Subcutaneous abdominal adipose tissue (tissue), 5 donors: ENCODE data around the gene ASTN2.

Source experiments
- H3K27ac ChIP-seq: one replicate; pipeline ENCODE4 v1.7.0; 2013; ENCODE audit warnings: low read depth, mild to moderate bottlenecking, inconsistent platforms, low read length, moderate library complexity
- H3K27me3 ChIP-seq, 5 donors: one replicate each; pipeline ENCODE4 v1.7.0; 2013; ENCODE audit warnings: low read length in 5 of 5, inconsistent platforms in 1 of 5; ENCODE audit not compliant: control insufficient read depth in 5 of 5, insufficient read depth in 4 of 5
- H3K36me3 ChIP-seq, 5 donors: one replicate each; pipeline ENCODE4 v1.7.0; 2013; ENCODE audit warnings: low read length in 5 of 5; ENCODE audit not compliant: control insufficient read depth in 5 of 5, insufficient read depth in 5 of 5
- H3K4me1 ChIP-seq, 5 donors: one replicate each; pipeline ENCODE4 v1.7.0; 2013; ENCODE audit warnings: low read length in 5 of 5, mild to moderate bottlenecking in 3 of 5, moderate library complexity in 1 of 5; ENCODE audit not compliant: control insufficient read depth in 5 of 5, insufficient read depth in 5 of 5
- H3K4me3 ChIP-seq, 5 donors: one replicate each; pipeline ENCODE4 v1.7.0; 2013; ENCODE audit warnings: low read length in 5 of 5, low read depth in 1 of 5
- H3K9ac ChIP-seq, 5 donors: one replicate each; pipeline ENCODE4 v1.7.0; 2013; ENCODE audit warnings: low read length in 5 of 5, mild to moderate bottlenecking in 4 of 5, moderate library complexity in 3 of 5
- H3K9me3 ChIP-seq, 5 donors: one replicate each; pipeline ENCODE4 v1.7.0; 2013; ENCODE audit warnings: low read length in 5 of 5; ENCODE audit not compliant: control insufficient read depth in 5 of 5
- donor health status: healthy.
- donor health status: healthy.
- donor health status: healthy.
- donor health status: healthy.
- donor health status: healthy.

Gene ASTN2

DNA sequence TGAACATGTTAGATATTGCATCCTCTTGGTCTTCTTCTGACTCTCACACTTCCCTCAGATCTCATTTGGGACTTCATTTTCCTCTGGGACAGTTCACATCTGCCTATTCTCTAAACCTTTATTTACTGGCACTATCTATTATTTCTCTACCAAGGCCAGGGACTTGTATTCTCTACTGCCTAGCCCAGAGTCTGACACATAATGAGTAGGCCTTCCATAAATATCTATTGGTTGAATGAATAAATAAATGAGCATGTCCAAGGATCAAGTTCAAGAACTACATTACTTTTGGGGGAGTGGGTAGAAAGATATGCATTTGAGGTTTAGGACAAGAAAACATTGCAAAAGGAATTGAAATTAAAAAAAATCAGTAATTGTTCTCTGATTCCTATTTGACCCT, 477.5 kb downstream of the ASTN2 start:
- Histone ChIP-seq H3K4me3 (no peak overlapping the region), H3K27me3 (no peaks in the 10 kb centered on the region), H3K27ac (no peak overlapping the region), H3K4me1 (peaks cover 0 to 4% (median 0%) of the 10 kb centered on the region in 5 donors), H3K9ac (no peak overlapping the region), H3K36me3 (no peaks in the 10 kb centered on the region), H3K9me3 (no peaks in the 10 kb centered on the region)

DNA sequence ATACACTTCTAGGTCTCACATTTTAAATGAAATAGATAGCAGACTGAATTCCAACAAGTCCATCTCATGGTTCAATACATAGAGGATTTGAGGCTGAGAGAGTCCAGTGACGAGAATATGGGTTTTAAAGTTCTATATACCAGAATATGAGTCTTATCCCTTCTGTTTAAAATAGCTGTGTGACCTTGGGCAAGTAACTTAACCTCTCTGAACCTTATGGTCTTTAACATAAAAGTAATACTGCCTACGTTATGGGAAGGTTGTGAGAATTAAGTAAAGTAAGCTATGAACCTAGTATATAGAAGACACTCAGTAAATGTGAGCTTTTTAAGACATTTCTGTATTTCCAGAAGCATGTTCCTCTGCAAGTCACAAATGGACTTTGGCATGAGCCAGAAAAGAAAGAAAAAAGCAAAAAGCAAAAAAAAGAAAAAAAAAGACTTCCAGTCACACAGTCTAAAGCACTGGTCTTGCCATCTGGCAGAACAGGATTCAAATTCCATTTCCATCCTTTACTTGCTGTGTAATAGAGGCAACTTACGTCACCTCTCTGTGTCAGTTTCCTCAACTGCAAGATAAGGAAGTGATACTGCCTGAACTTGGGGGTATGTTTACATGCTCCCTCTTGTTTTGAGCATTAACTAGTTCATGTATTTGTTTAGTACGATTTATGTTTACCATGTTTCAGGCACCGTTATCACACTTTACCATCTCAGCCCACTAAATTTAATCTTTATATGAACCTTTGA, 479.5 kb downstream of the ASTN2 start:
- Histone ChIP-seq H3K27me3 (peaks cover 0 to 3% (median 0%) of the 10 kb centered on the region in 5 donors), H3K36me3 (no peaks in the 10 kb centered on the region), H3K4me1 (no peaks in the 10 kb centered on the region), H3K27ac (no peak overlapping the region), H3K4me3 (no peak overlapping the region), H3K9me3 (no peaks in the 10 kb centered on the region), H3K9ac (no peak overlapping the region)

DNA sequence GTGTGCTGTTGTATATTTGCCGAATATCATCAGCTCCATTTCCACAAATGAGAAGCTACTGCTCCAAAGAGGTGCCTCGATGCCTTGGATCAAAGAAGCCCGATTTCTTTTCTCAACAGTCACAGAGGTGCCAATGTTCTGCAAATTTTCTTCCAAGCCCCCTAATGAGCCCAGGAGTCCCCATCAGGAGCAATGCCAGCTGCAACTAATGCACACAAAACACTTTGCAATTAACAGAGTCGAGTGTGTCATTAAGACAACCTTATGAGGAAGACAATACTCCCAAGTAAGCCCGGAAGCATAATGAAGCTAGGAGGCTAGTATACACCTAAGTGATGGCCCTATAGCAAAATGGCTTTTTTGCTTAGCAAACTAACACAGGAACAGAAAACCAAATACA, 480.7 kb downstream of the ASTN2 start:
- Histone ChIP-seq H3K9ac (no peak overlapping the region), H3K27ac (no peak overlapping the region), H3K9me3 (no peaks in the 10 kb centered on the region), H3K4me3 (no peak overlapping the region), H3K4me1 (no peaks in the 10 kb centered on the region), H3K27me3 (peaks cover 0 to 3% (median 0%) of the 10 kb centered on the region in 5 donors), H3K36me3 (no peaks in the 10 kb centered on the region)

DNA sequence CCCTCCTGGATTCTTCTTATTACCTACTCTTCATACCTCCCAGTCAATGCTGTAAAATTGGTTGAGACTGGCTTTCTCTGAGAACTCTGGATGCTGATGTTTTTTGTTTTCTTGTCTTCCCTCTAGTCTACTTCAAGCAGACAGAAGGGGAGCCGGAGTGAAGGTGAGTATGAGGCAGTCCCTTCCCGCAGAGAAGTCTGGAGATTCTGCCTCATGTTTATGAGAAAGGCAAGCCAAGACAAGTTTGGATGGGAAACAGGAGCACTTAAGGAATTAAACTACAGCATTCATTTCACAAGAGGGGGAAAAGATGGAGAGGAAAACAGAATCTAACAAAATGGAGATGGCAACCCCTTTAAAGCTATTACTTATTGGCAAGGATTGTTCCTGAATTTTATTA, 481.6 kb downstream of the ASTN2 start:
- Histone ChIP-seq H3K36me3 (no peaks in the 10 kb centered on the region), H3K9me3 (no peaks in the 10 kb centered on the region), H3K27me3 (peaks cover 0 to 3% (median 0%) of the 10 kb centered on the region in 5 donors), H3K4me1 (no peaks in the 10 kb centered on the region), H3K4me3 (no peak overlapping the region), H3K27ac (no peak overlapping the region), H3K9ac (no peak overlapping the region)

DNA sequence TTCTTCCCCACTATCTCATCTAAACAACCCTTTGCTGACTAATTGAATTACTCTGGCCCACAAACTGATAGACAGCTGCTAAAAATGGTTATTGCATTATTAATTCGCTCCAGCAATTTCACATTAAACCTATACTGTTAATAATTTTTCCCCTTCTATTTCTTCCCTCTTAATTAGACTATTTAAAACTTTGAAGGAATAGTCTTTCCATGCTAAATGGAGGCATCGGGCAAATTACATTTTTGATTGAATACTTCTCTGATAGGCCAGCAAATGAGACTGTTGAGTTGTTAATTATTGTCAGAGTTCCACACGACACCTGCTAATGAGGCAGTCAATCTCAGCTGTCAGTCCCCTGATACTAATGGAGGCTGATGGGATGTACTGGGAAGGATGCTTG, 485.2 kb downstream of the ASTN2 start:
- Histone ChIP-seq H3K9me3 (no peaks in the 10 kb centered on the region), H3K27me3 (peaks cover 0 to 3% (median 0%) of the 10 kb centered on the region in 5 donors), H3K36me3 (no peaks in the 10 kb centered on the region), H3K9ac (no peak overlapping the region), H3K4me1 (no peaks in the 10 kb centered on the region), H3K4me3 (no peak overlapping the region), H3K27ac (no peak overlapping the region)

DNA sequence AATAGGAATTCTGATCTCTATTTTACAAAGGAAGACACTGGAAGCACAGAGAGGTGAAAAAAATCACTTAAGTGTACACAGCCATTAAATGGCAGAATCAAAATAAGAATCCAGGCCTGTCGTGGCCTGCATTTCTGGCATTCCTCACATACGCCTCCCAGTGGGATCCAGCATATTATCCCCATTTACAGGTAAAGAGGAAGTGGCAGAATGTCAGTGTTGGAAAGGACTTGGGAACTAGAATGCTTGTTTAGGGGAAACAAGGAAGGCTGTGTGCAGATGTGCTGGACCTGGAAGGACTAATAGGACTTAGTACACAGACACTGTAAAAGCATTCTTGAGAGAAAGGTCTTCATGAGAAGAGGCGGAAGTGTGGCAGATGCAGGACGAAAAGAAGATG, 486.0 kb downstream of the ASTN2 start:
- Histone ChIP-seq H3K27me3 (peaks cover 0 to 3% (median 0%) of the 10 kb centered on the region in 5 donors), H3K4me1 (no peaks in the 10 kb centered on the region)

DNA sequence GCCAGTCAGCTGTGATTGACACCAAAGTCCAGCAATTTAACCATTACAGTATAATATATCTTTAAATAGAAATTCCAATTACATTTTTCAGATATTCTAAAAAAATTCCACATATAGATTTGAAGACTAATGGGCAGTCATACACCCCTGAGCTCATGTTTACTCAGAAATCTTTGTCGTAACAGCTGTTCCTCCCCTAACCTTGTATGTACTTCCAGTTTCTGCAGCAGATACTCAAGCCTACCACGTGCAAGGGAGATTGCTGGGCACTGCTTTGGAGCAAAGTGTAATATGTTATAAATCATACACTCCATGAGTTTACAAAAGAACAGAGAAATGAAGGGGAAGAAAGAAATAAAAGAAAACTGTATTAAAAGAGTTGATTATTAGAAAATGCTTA, 486.6 kb downstream of the ASTN2 start:
- no peak overlapping the region for H3K4me3 ChIP-seq
- H3K4me1 ChIP-seq = no peaks in the 10 kb centered on the region
- H3K27ac ChIP-seq = no peak overlapping the region
- no peaks in the 10 kb centered on the region for H3K9me3 ChIP-seq
- H3K27me3 ChIP-seq = peaks cover 0 to 3% (median 0%) of the 10 kb centered on the region in 5 donors
- H3K36me3 ChIP-seq = no peaks in the 10 kb centered on the region
- H3K9ac ChIP-seq = no peak overlapping the region

More for the DNA sequence above, 486.0 kb downstream of the ASTN2 start:
- Histone ChIP-seq H3K9me3 (no peaks in the 10 kb centered on the region), H3K9ac (no peak overlapping the region), H3K4me3 (no peak overlapping the region), H3K27ac (no peak overlapping the region), H3K36me3 (no peaks in the 10 kb centered on the region)

DNA sequence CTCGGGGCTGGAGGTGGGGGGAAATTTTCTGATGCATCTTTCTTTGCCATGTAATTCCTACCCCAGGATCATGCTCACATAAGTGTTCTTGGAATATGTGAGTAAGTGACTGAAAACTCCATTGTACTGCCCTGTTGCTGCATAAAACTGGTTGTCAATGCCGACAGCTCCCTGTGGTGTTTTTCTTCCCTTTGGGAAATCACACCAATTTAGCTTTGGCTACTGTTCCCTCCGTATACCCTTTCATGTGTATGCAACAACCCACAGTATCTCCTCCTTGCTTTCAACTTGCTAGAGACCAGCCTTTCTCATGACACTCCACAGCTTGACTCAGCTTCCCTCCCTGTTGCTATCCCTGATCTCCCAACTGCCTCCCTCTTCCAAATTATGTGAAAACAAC, 487.1 kb downstream of the ASTN2 start:
- H3K27me3 ChIP-seq = peaks cover 0 to 3% (median 0%) of the 10 kb centered on the region in 5 donors
- no peak overlapping the region for H3K9ac ChIP-seq
- H3K4me1 ChIP-seq = no peaks in the 10 kb centered on the region
- H3K4me3 ChIP-seq = no peak overlapping the region
- no peaks in the 10 kb centered on the region for H3K36me3 ChIP-seq
- no peak overlapping the region for H3K27ac ChIP-seq
- H3K9me3 ChIP-seq = no peaks in the 10 kb centered on the region

DNA sequence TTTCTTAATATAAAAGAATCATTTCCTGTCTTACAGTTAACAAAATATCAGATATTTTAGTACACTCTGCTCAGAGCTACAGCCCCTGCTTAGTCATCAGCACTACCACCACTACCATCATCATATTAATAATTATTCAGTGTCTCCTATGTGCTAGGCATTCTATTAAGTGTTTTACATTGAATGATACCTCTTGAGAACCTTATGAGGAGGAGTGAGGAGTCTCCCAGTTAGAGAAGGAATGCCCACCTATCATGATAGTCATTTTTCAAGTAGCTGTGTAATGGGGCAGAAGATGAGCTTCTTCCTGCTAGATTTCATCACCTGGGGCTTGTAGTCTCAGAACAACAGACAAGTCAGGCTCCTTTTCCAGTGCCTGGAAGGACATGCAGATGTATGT, 489.7 kb downstream of the ASTN2 start:
- Histone ChIP-seq H3K27me3 (no peaks in the 10 kb centered on the region), H3K27ac (no peak overlapping the region), H3K4me3 (no peak overlapping the region), H3K36me3 (no peaks in the 10 kb centered on the region), H3K4me1 (no peaks in the 10 kb centered on the region), H3K9ac (no peak overlapping the region), H3K9me3 (no peaks in the 10 kb centered on the region)

DNA sequence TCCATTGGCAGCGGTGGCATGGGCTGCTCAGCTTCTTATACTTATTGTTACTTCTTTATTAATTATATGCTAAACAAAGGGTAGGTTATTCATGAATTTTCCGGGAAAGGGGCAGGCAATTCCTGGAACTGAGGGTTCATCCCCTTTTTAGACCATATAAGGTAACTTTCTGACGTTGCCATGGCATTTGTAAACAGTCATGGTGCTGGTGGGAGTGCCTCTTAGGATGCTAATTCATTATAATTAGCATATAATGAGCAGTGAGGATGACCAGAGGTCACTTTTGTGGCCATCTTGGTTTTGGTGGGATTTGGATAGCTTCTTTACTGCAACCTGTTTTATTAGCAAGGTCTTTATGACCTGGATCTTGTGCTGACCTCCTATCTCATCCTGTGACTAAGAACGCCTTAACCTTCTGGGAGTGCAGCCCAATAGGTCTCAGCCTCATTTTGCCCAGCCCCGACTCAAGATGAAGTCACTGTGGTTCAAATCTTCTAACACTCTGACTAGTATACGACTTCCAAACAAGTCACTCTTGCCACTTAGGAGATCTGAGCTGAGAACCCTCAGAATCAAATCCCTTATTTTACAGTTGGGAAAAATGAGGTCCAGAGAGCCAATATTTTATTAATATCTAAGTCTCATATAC, 490.3 kb downstream of the ASTN2 start:
- Histone ChIP-seq H3K27ac (no peak overlapping the region), H3K9me3 (no peaks in the 10 kb centered on the region), H3K4me1 (no peaks in the 10 kb centered on the region), H3K9ac (no peak overlapping the region), H3K36me3 (no peaks in the 10 kb centered on the region), H3K4me3 (no peak overlapping the region), H3K27me3 (no peaks in the 10 kb centered on the region)
